AG04450 (cell line): ENCODE data around the gene GNGT2. TPM values are rescaled to one million over a fixed set of nuclear protein-coding genes. Genes with fewer than 3 reads are reported as not detected.

Experiments
- CTCF ChIA-PET: fragments of 300-600, 350-600 bp; formaldehyde crosslinking; extraction: SDS; loops from one replicate; lab custom pipeline; 2022; ENCODE audit warnings: antibody characterized with exemption, inconsistent platforms; lab: Charles Lee
- POLR2A ChIA-PET: fragments of 350-600 bp; formaldehyde crosslinking; extraction: SDS; loops from one replicate; lab custom pipeline; 2021; ENCODE audit warnings: antibody characterized with exemption, inconsistent platforms; lab: Yijun Ruan, JAX
- DNase-seq: peaks from one replicate; pipeline ENCODE4 v3.0.0-alpha.2; 2011; ENCODE audit warnings: low read depth, low spot score
- H3K27ac ChIP-seq: one replicate; pipeline ENCODE4 v1.5.1; 2012; ENCODE audit warnings: low read depth, low read length, control low read depth
- H3K27me3 ChIP-seq: one replicate; pipeline ENCODE4 v1.6.0; 2012; ENCODE audit warnings: low read length; ENCODE audit not compliant: control insufficient read depth, insufficient read depth
- H3K4me3 ChIP-seq: 2 replicates; pipeline ENCODE4 v1.5.1; 2011; ENCODE audit warnings: mild to moderate bottlenecking, low read depth, low read length, control low read depth
- H3K9me3 ChIP-seq: 2 replicates; pipeline ENCODE4 v1.5.1; 2012; ENCODE audit warnings: low read length; ENCODE audit not compliant: control insufficient read depth, insufficient read depth
- polyA plus RNA-seq: library from polyadenylated mRNA; depleted of rRNA; stranded (reverse); fragments of >200 nt; gene quantifications from 2 replicates; pipeline ENCODE4 v1.2.3, GENCODE V29; 2011
- TF ChIP-seq, protein P1 (sequence below): IDR thresholded peaks from 2 replicates; pipeline ENCODE4 v1.5.1; 2011; ENCODE audit warnings: low read depth, low read length, control low read depth, inconsistent platforms

Gene GNGT2
- polyA plus RNA-seq, 1 experiment, result 0.16 TPM

DNA sequence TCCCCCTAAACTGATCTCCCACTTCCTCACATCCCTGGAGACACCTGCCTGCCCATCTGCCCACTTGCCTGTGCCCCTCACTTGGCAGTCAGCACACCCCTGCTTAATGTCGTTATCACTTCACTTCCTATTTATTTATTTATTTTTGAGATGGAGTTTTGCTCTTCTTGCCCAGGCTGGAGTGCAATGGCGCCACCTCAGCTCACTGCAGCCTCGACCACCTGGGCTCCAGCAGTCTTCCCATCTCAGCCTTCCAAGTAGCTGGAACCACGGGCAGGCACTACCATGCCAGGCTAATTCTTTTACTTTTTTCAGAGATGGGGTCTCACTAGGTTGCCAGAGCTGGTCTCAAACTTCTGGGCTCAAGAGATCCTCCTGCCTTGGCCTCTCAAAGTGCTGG lies 43.7 kb upstream of the GNGT2 start:
- TF ChIP-seq, protein P1, sequence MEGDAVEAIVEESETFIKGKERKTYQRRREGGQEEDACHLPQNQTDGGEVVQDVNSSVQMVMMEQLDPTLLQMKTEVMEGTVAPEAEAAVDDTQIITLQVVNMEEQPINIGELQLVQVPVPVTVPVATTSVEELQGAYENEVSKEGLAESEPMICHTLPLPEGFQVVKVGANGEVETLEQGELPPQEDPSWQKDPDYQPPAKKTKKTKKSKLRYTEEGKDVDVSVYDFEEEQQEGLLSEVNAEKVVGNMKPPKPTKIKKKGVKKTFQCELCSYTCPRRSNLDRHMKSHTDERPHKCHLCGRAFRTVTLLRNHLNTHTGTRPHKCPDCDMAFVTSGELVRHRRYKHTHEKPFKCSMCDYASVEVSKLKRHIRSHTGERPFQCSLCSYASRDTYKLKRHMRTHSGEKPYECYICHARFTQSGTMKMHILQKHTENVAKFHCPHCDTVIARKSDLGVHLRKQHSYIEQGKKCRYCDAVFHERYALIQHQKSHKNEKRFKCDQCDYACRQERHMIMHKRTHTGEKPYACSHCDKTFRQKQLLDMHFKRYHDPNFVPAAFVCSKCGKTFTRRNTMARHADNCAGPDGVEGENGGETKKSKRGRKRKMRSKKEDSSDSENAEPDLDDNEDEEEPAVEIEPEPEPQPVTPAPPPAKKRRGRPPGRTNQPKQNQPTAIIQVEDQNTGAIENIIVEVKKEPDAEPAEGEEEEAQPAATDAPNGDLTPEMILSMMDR, result no peak
- H3K4me3 ChIP-seq, result no peak overlapping the region
- peaks cover 18% of the 10 kb centered on the region for H3K27me3 ChIP-seq
- CTCF ChIA-PET, result interaction anchor here (1.5 kb wide), 1 partner anchor 27 kb away, joined by 14 read pairs; no protein-coding TSS in a partner anchor
- H3K27ac ChIP-seq, result no peak overlapping the region
- POLR2A ChIA-PET, result no interaction called here
- H3K9me3 ChIP-seq, result no peaks in the 10 kb centered on the region
- no peak for DNase-seq

DNA sequence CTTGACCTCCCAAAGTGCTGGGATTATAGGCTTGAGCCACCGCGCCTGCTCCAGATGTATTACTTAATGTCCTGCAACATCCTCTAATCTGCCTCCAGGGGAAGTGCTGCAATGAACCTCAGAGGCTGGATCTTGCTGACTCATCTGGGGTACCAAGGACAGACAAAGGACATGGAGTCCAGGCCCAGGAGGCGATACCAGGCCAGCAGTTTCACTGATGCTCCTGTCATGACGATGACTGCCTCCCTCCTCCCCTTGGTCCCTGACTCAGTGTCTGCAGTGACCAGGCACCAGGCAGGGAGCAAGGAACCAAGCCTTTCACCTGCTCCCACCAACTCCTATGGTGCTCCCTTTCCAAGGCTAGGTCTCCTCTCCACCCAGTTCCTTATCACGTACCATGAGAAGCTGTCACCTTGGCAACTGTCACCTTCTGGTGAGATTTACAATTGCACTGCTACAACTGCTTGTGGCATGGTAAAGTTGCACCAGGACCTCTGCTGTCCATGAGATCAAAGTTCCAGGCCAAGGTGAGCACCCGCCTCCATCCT lies 41.8 kb upstream of the GNGT2 start:
- DNase-seq, result no peak
- POLR2A ChIA-PET, result no interaction called here
- Histone ChIP-seq H3K27me3 (peaks cover 25% of the 10 kb centered on the region), H3K9me3 (no peaks in the 10 kb centered on the region), H3K4me3 (no peak overlapping the region), H3K27ac (no peak overlapping the region)
- CTCF ChIA-PET, result interaction anchor here (0.6 kb wide), 1 partner anchor 23 kb away, joined by 3 read pairs; no protein-coding TSS in a partner anchor
- TF ChIP-seq, protein P1, result no peak

DNA sequence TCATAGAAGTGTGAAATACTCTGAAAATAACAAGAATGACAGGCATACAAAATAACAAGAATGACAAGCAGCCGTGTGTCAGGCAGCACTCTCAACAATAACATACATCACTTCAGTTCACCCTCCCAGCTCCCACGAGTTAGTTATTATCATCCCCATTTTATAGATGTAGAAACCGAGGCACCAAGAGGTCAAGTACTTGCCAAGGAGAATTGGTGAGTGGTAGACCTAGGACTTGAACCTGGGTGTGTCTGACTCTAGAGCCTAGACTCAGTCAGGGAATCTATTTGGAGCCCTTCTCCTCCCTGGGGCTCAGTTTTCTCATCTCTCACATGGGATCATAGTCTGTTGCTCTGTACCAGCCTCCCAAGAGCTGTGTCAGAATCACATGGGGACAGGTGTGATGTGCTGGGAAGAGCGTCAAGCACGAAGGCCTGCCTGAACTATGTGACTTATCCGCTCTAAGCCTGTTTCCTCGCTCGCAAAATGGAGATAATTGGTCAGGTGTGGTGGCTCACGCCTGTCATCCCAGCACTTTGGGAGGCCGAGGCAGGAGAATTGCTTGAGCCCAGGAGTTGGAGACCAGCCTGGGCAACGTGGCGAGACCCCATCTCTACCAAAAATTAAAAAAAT lies 39.6 kb upstream of the GNGT2 start:
- POLR2A ChIA-PET, result no interaction called here
- CTCF ChIA-PET, result interaction anchor here (2.2 kb wide), 1 partner anchor 23 kb away, joined by 4 read pairs; no protein-coding TSS in a partner anchor
- DNase-seq, result no peak
- H3K4me3 ChIP-seq, result no peak overlapping the region
- peaks cover 29% of the 10 kb centered on the region for H3K27me3 ChIP-seq
- H3K9me3 ChIP-seq, result no peaks in the 10 kb centered on the region
- H3K27ac ChIP-seq, result no peak overlapping the region
- TF ChIP-seq, protein P1, result no peak

DNA sequence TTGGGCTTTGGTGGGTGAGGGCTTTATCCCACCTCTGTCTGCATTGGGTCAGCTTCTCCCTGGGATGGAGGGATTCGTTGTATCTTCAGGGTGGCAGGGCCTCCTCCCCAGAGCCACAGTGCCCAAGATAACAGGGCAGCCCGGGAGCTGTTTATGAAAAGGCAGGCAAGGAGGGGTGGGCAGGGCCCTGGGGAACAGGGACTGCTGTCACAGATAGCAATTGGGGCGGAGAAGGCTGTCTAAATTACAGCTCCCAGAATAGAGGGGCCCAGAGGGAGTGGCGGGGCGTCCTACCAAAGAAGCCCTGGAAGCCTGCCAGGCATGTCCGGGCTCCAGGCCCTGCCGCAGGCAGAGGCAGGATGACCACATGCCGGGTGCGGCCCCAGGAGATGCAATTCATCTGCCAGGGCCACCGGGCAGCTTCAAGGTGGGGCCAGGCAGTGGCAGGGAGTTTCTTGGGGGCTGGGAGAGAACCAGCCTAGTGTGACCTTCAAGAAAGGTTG lies 39.0 kb upstream of the GNGT2 start:
- POLR2A ChIA-PET, result no interaction called here
- no peak for DNase-seq
- CTCF ChIA-PET, result interaction anchor here (0.5 to 2.2 kb wide), 3 partner anchors 22 to 428 kb away, joined by 3 to 8 read pairs (median 4); no protein-coding TSS in a partner anchor

More for the DNA sequence above, 39.0 kb upstream of the GNGT2 start:
- Histone ChIP-seq H3K9me3 (no peaks in the 10 kb centered on the region), H3K27ac (no peak overlapping the region), H3K27me3 (peaks cover 32% of the 10 kb centered on the region), H3K4me3 (no peak overlapping the region)
- TF ChIP-seq, protein P1, result no peak
